Activated T-helper 9 cell treated with anti-CD3 and anti-CD28 coated beads, Interleukin-2, amount 50 U/mL, for 16 hours (primary cell): ENCODE results near the gene REN.
A peak's percentile ranks its signal among the peaks of the same experiment; 100 is the strongest.

Source experiments
- DNase-seq: peaks from one replicate; pipeline ENCODE4 v3.0.0-alpha.2; 2020; ENCODE audit warnings: low read depth

REN gene

GRCh38 chr1:204131978-204132377, 34.2 kb downstream of the REN start:
- no peak for DNase-seq

GRCh38 chr1:204130981-204131892, 34.9 kb downstream of the REN start:
- DNase-seq, result no peak

- DNase-seq, result no peak
Measured at GRCh38 chr1:204130178-204130577, 36.0 kb downstream of the REN start.

- DNase-seq, result peak; percentile 45
Measured at GRCh38 chr1:204128964-204129896, 36.9 kb downstream of the REN start.

GRCh38 chr1:204128464-204128963, 37.6 kb downstream of the REN start:
- no peak for DNase-seq

- DNase-seq, result no peak
Measured at GRCh38 chr1:204127597-204128242, 38.4 kb downstream of the REN start.

- no peak for DNase-seq
Measured at GRCh38 chr1:204126956-204127355, 39.2 kb downstream of the REN start.

GRCh38 chr1:204126386-204126785, 39.8 kb downstream of the REN start:
- DNase-seq, result no peak

GRCh38 chr1:204125759-204126351, 40.3 kb downstream of the REN start:
- no peak for DNase-seq

GRCh38 chr1:204124639-204125038, 41.5 kb downstream of the REN start:
- no peak for DNase-seq

GRCh38 chr1:204123376-204123775, 42.8 kb downstream of the REN start:
- DNase-seq, result no peak

GRCh38 chr1:204121840-204122555, 44.1 kb downstream of the REN start:
- DNase-seq, result no peak

GRCh38 chr1:204116539-204116938, 49.6 kb downstream of the REN start:
- no peak for DNase-seq

GRCh38 chr1:204115116-204115515, 51.0 kb downstream of the REN start:
- DNase-seq, result no peak

GRCh38 chr1:204114606-204115005, 51.5 kb downstream of the REN start:
- no peak for DNase-seq

- no peak for DNase-seq
Measured at GRCh38 chr1:204113896-204114295, 52.2 kb downstream of the REN start.

- no peak for DNase-seq
Measured at GRCh38 chr1:204112876-204113730, 53.0 kb downstream of the REN start.

- DNase-seq, result no peak
Measured at GRCh38 chr1:204110894-204111633, 55.1 kb downstream of the REN start.
